ENCODE results near the gene DLGAP1.

Gene DLGAP1

GRCh38 chr18:3530807-3531206, 924.3 kb downstream of the DLGAP1 start (continued):
- TF ChIP-seq PATZ1 (CRISPR knock-in tag; IDR thresholded peaks at IDR 0.05; ENCODE audit: borderline replicate concordance): no peak
- TF ChIP-seq ESRRG (CRISPR knock-in tag; IDR thresholded peaks at IDR 0.05): no peak
- 0 out of 2 replicates have a peak, but pooled peaks have one; percentile 39 for TF ChIP-seq CSRNP3 (CRISPR knock-in tag; IDR thresholded peaks at IDR 0.05)
- no peak for TF ChIP-seq ZNF565 (CRISPR knock-in tag; conservative IDR thresholded peaks at IDR 0.05; ENCODE audit: low read depth)

- no peak for ATAC-seq
- TF ChIP-seq POU6F1 (CRISPR knock-in tag; IDR thresholded peaks at IDR 0.05; ENCODE audit: borderline replicate concordance, low read depth) (no peak), TOX (CRISPR knock-in tag; IDR thresholded peaks at IDR 0.05; ENCODE audit: borderline replicate concordance) (no peak), ZC3H10 (CRISPR knock-in tag; IDR thresholded peaks at IDR 0.05) (no peak), CREB5 (CRISPR knock-in tag; IDR thresholded peaks at IDR 0.05; ENCODE audit: low read depth) (no peak), ZNF8 (CRISPR knock-in tag; IDR thresholded peaks at IDR 0.05) (no peak), GLIS3 (CRISPR knock-in tag; IDR thresholded peaks at IDR 0.05) (no peak), CSDC2 (CRISPR knock-in tag; IDR thresholded peaks at IDR 0.05) (no peak), RARB (CRISPR knock-in tag; IDR thresholded peaks at IDR 0.05) (no peak), PATZ1 (CRISPR knock-in tag; IDR thresholded peaks at IDR 0.05; ENCODE audit: borderline replicate concordance) (no peak)
Measured at GRCh38 chr18:3529601-3530000, 925.5 kb downstream of the DLGAP1 start.

- ATAC-seq: no peak
- TF ChIP-seq TCF4 (CRISPR knock-in tag; IDR thresholded peaks at IDR 0.05; ENCODE audit: borderline replicate concordance): no peak
- no peak for TF ChIP-seq ZNF8 (CRISPR knock-in tag; IDR thresholded peaks at IDR 0.05)
- TF ChIP-seq RARB (CRISPR knock-in tag; IDR thresholded peaks at IDR 0.05): no peak
- TF ChIP-seq POU6F1 (CRISPR knock-in tag; IDR thresholded peaks at IDR 0.05; ENCODE audit: borderline replicate concordance, low read depth): no peak
- TF ChIP-seq ARNTL (CRISPR knock-in tag; IDR thresholded peaks at IDR 0.05; ENCODE audit: borderline replicate concordance, low read depth): no peak
- TF ChIP-seq PATZ1 (CRISPR knock-in tag; IDR thresholded peaks at IDR 0.05; ENCODE audit: borderline replicate concordance): no peak
- TF ChIP-seq ZNF70 (CRISPR knock-in tag; IDR thresholded peaks at IDR 0.05): no peak
- no peak for TF ChIP-seq SNAI2 (CRISPR knock-in tag; IDR thresholded peaks at IDR 0.05)
- TF ChIP-seq CSDC2 (CRISPR knock-in tag; IDR thresholded peaks at IDR 0.05): no peak
- TF ChIP-seq ZC3H10 (CRISPR knock-in tag; IDR thresholded peaks at IDR 0.05): no peak
- no peak for TF ChIP-seq TOX (CRISPR knock-in tag; IDR thresholded peaks at IDR 0.05; ENCODE audit: borderline replicate concordance)
- TF ChIP-seq TSHZ2 (CRISPR knock-in tag; IDR thresholded peaks at IDR 0.05): no peak
- TF ChIP-seq GLIS3 (CRISPR knock-in tag; IDR thresholded peaks at IDR 0.05): no peak
Measured at GRCh38 chr18:3529077-3529476, 926.0 kb downstream of the DLGAP1 start.

Measured in SK-N-SH treated with all-trans-retinoic acid at 6 μM for 48 hours (cell line).